ENCODE data around the gene LRSAM1.

LRSAM1 gene

GRCh38 chr9:127497656-127498290, 46.5 kb downstream of the LRSAM1 start:
- DNase-seq (ENCODE audit: low read depth), result no peak

- DNase-seq (ENCODE audit: low read depth), result no peak
Observed at GRCh38 chr9:127498298-127498697, 47.0 kb downstream of the LRSAM1 start.

- DNase-seq (ENCODE audit: low read depth), result no peak
Observed at GRCh38 chr9:127500399-127500798, 49.1 kb downstream of the LRSAM1 start.

- DNase-seq (ENCODE audit: low read depth), result no peak
Observed at GRCh38 chr9:127500862-127501261, 49.6 kb downstream of the LRSAM1 start.

GRCh38 chr9:127501821-127502343, 50.6 kb downstream of the LRSAM1 start:
- no peak for DNase-seq (ENCODE audit: low read depth)

- no peak for DNase-seq (ENCODE audit: low read depth)
Observed at GRCh38 chr9:127502706-127503378, 51.5 kb downstream of the LRSAM1 start.

- no peak for DNase-seq (ENCODE audit: low read depth)
Observed at GRCh38 chr9:127503379-127503921, 52.1 kb downstream of the LRSAM1 start.

GRCh38 chr9:127503947-127504886, 52.9 kb downstream of the LRSAM1 start:
- peak; percentile 80 for DNase-seq (ENCODE audit: low read depth)

GRCh38 chr9:127504887-127505251, 53.6 kb downstream of the LRSAM1 start:
- no peak for DNase-seq (ENCODE audit: low read depth)

- no peak for DNase-seq (ENCODE audit: low read depth)
Observed at GRCh38 chr9:127505396-127506116, 54.2 kb downstream of the LRSAM1 start.

- no peak for DNase-seq (ENCODE audit: low read depth)
Observed at GRCh38 chr9:127506117-127506813, 55.0 kb downstream of the LRSAM1 start.

GRCh38 chr9:127506814-127507750, 55.8 kb downstream of the LRSAM1 start:
- peak; percentile 81 for DNase-seq (ENCODE audit: low read depth)

GRCh38 chr9:127507751-127508648, 56.7 kb downstream of the LRSAM1 start:
- DNase-seq (ENCODE audit: low read depth), result no peak

- no peak for DNase-seq (ENCODE audit: low read depth)
Observed at GRCh38 chr9:127508901-127509260, 57.6 kb downstream of the LRSAM1 start.

- no peak for DNase-seq (ENCODE audit: low read depth)
Observed at GRCh38 chr9:127509261-127509954, 58.1 kb downstream of the LRSAM1 start.

GRCh38 chr9:127509955-127510299, 58.6 kb downstream of the LRSAM1 start:
- DNase-seq (ENCODE audit: low read depth), result no peak

- DNase-seq (ENCODE audit: low read depth), result no peak
Observed at GRCh38 chr9:127514468-127514867, 63.2 kb downstream of the LRSAM1 start.
